UCSD-AML1 (cell line): Measurements from ENCODE around the gene TTC34.

ENCODE experiments used
- DNase-seq: peaks from one replicate; lab custom pipeline; 2025; ENCODE audit not compliant: unreplicated experiment; lab: John Stamatoyannopoulos, UW

TTC34 gene

GRCh38 chr1:2594001-2594640 lies 207.4 kb downstream of the TTC34 start:
- DNase-seq: peak; percentile 58

- no peak for DNase-seq
Measured at GRCh38 chr1:2593251-2593878, 208.1 kb downstream of the TTC34 start.

DNA sequence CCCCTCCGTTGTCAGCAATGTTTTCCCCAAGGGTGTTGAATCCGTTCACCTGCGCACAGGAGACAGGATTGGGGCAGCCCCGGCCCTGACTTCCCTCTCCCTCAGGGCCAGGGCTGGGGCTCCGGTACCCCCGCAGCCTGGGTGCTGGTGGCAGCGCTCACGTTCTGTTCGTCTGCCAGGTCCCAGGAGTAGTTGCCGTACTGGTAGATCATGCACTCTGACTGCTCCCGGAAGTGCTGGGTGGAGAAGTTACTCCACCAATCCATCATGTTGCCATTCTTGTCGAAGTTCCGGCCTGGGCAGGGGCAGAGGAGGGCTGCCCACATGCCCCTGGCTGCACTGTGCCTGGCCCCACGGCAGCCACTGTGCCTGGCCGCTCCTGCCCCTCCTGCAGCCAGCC lies 208.8 kb downstream of the TTC34 start:
- DNase-seq: peak; percentile 64

GRCh38 chr1:2591581-2592261 lies 209.8 kb downstream of the TTC34 start:
- no peak for DNase-seq

GRCh38 chr1:2591233-2591580 lies 210.3 kb downstream of the TTC34 start:
- no peak for DNase-seq

DNA sequence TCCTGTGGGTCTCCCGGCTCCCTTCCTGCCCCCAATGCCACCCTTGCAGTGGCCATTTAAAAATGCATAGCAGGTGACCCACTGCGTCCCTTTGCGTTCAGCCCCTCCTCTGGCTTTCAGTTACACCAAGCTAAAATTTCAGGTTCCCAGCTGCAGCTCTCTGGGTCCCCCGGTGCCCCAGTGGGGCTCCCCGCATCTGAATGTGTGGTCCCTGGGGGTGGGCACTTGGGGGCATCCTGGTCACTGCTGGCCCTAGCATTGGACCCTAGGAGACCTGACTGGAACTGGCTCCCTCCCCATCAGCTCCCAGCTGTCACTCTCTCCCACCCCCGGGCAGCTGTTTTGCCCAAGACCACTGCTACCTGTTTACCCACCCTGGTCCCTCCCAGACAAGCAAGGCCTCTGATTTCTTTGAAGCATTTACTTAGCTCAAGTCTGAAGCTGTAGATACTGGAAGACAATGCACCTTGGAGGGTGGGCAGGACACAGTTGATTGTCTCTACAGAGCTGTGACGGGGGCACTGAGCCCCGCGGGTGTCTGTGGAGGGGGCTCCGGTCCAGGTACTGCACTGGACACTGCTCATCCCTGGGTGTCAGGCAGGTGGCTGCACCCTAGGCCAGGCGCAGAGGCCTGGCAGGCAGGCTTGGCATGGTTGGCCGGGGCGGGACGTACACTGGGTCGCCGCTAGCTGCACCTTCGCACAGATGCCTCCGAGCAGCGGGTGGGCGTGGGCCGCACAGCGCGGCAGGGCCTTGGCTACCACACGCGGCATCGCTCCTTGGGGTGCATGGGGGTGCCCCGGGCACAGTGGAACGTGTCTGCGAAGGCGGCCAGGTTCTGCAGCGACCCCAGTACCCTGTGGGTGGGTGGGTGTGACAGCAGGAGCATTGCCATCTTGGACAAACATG lies 211.0 kb downstream of the TTC34 start:
- DNase-seq: no peak

- DNase-seq: no peak
Measured at GRCh38 chr1:2589431-2590232, 211.9 kb downstream of the TTC34 start.

DNA sequence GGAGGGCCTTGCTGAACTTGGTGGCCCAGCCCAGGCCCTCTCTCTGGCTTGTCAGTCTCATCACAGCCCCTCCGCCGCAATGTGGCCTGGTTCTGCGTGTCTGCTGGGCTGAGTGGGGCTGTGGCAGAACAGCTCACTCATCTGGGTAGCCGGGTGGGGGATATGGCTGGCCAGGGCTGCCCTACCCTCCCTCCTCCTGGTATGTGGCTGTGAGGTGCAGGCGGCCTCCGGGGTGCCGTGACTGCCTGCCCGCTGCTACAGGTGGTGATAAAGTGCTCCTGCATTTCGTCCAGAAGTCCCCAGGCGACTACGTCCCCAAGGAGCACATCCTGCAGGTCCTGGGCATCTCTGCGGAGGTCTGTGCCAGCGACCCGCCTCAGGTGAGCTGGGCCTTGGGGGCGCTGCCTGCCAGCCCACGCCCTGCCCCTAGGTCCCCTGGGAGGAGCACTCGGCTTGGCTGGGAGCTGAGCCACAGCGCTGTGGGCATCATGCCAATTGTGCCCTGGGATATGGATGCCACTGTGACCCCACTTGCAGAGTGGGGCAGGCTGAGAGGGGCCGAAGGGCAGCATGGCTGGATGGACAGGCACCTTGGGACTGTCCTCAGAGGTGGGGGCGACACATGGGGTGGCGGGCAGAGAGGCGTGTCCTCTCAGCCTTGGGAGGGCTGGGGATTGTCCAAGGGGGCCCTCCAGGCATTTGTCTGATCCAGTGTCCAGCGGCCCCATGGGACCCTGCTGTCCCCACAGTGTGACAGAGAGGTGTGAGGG lies 212.6 kb downstream of the TTC34 start:
- DNase-seq: no peak

GRCh38 chr1:2587860-2588571 lies 213.5 kb downstream of the TTC34 start:
- DNase-seq: no peak

GRCh38 chr1:2587071-2587859 lies 214.2 kb downstream of the TTC34 start:
- DNase-seq: no peak

- peak; percentile 99 for DNase-seq
Measured at GRCh38 chr1:2586154-2587070, 215.1 kb downstream of the TTC34 start, which contains the start of gene PRXL2B. Gene PRXL2B (plus strand): TSS chr1:2586777. CDS start chr1:2586886, 109 bp downstream.
